Cardiac fibroblast (primary cell): ENCODE measurements around the gene OLFM2.
"Not testable (repeated sequence)": the region's sequence is repeated elsewhere in the genome, so short reads cannot be mapped to it uniquely, and the experiment has no call there.

Experiments
- DNase-seq, 2 donors: peaks; one replicate each; pipeline versions ENCODE4 v3.0.0 to v3.0.0-alpha.2; 2010; ENCODE audit warnings: low read depth in 2 of 2
- H3K4me3 ChIP-seq, 2 donors: replicated peaks in 1 of 2; 1 replicate in 1 of 2; 2 replicates in 1 of 2; pipeline ENCODE4 v1.5.1; 2011; ENCODE audit warnings: low read depth in 2 of 2, low read length in 2 of 2, mild to moderate bottlenecking in 2 of 2, moderate library complexity in 1 of 2
- TF ChIP-seq, protein P1 (sequence below): IDR thresholded peaks from one replicate; pipeline ENCODE4 v1.5.1; 2011; ENCODE audit warnings: low read depth, mild to moderate bottlenecking, low read length, inconsistent platforms

The OLFM2 gene

DNA sequence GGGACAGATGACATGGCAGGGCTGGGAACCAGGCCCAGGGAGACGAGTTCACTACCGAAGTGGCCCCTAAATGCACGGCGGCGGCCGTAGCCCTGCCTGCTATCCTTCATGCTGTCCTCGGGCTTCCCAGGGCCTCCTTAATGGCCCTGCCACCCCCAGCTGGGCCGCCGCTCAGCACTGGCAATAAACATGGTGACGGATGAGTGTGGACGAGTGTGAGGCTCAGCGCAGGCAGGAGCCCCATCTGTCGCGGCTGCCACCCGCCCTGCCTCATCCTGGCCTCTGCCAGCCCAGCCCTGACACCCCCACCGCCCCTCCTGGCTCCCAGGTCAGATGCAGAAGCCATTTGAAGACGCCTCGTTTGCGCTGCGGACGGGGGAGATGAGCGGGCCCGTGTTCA lies 87.6 kb downstream of the OLFM2 start:
- DNase-seq: no peak
- no peak overlapping the region for H3K4me3 ChIP-seq
- TF ChIP-seq, protein P1, sequence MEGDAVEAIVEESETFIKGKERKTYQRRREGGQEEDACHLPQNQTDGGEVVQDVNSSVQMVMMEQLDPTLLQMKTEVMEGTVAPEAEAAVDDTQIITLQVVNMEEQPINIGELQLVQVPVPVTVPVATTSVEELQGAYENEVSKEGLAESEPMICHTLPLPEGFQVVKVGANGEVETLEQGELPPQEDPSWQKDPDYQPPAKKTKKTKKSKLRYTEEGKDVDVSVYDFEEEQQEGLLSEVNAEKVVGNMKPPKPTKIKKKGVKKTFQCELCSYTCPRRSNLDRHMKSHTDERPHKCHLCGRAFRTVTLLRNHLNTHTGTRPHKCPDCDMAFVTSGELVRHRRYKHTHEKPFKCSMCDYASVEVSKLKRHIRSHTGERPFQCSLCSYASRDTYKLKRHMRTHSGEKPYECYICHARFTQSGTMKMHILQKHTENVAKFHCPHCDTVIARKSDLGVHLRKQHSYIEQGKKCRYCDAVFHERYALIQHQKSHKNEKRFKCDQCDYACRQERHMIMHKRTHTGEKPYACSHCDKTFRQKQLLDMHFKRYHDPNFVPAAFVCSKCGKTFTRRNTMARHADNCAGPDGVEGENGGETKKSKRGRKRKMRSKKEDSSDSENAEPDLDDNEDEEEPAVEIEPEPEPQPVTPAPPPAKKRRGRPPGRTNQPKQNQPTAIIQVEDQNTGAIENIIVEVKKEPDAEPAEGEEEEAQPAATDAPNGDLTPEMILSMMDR: no peak

- TF ChIP-seq, protein P1: peak; percentile 42
- no peak overlapping the region for H3K4me3 ChIP-seq
- no peak for DNase-seq
These were observed 88.3 kb downstream of the OLFM2 start for GRCh38 chr19:9848060-9848459.

GRCh38 chr19:9847087-9847671 lies 89.1 kb downstream of the OLFM2 start:
- peak; percentile 93 to 95 for DNase-seq
- TF ChIP-seq, protein P1: peak; percentile 92
- no peak overlapping the region for H3K4me3 ChIP-seq

DNA sequence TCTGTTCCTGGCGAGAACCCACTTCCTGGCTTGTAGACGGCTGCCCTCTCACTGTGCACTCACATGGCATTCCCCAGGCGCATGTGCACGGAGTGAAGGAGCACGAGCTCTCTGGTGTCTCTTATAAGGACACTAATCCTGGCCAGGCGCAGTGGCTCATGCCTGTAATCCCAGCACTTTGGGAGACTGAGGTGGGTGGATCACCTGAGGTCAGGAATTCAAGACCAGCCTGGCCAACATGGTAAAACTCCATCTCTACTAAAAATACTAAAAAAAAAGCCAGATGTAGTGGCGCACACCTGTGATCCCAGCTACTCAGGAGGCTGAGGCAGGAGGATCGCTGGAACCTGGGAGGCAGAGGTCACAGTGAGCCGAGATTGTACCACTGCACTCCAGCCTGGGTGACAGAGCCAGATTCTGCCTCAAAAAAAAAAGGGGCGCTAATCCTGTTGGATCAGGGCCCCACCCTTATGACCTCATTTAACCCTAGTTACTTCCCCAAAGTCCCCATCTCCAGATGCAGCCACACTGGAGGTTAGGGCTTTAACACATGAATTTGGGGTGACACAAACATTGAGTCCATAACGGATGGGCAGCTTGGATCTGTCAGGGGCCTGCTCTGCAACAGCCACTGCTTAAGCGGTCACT lies 92.6 kb downstream of the OLFM2 start:
- not testable (repeated sequence) for H3K4me3 ChIP-seq, DNase-seq

- TF ChIP-seq, protein P1: no peak
- no peak overlapping the region for H3K4me3 ChIP-seq
- no peak for DNase-seq
These were observed 93.3 kb downstream of the OLFM2 start for GRCh38 chr19:9842834-9843625.

DNA sequence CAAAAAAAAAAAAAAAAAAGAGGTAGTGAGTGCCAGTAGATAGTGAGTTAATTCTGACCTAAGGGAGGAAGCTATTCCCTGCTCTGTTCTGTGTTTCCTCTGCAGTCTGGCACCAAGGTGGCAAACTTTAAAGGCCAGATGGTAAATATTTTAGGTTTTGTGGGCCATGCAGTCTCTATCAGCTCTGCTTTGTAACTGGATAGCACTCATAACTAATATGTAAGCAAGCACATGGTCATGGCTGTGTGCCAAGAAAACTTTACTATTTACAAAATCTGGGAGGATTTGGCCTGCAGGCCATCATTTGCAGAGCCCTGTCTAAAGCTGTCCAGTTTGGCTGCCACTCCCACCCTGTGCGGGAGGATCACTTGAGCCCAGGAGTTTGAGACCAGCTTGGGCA lies 96.9 kb downstream of the OLFM2 start:
- H3K4me3 ChIP-seq: no peak overlapping the region
- TF ChIP-seq, protein P1: no peak
- DNase-seq: peak in 1 of 2 donors; percentile 29

- H3K4me3 ChIP-seq: no peak overlapping the region
- no peak for DNase-seq
- TF ChIP-seq, protein P1: no peak
These were observed 98.0 kb downstream of the OLFM2 start for GRCh38 chr19:9838324-9838723.
